ENCODE measurements around the gene TTLL11.

DNA sequence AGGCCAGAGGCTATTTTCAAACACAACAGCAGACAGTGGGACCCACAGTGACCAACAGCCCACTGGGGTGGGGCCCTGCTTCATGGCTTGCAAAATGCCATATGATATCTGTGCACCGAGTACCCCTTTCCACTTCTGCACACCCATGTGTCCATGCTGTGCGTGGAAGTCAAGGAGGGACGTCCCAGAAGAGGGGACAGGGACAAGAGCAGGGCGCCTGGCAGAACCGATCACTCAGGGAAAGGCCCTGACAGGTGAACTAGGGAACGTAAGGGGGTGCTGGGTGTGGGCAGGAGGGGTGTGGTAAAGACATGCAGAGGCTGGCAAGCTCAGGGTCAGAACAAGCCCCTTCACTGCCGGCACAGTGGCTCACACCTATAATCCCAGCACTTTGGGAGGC, 7.6 kb upstream of the TTLL11 start:
- TF ChIP-seq, protein P1, sequence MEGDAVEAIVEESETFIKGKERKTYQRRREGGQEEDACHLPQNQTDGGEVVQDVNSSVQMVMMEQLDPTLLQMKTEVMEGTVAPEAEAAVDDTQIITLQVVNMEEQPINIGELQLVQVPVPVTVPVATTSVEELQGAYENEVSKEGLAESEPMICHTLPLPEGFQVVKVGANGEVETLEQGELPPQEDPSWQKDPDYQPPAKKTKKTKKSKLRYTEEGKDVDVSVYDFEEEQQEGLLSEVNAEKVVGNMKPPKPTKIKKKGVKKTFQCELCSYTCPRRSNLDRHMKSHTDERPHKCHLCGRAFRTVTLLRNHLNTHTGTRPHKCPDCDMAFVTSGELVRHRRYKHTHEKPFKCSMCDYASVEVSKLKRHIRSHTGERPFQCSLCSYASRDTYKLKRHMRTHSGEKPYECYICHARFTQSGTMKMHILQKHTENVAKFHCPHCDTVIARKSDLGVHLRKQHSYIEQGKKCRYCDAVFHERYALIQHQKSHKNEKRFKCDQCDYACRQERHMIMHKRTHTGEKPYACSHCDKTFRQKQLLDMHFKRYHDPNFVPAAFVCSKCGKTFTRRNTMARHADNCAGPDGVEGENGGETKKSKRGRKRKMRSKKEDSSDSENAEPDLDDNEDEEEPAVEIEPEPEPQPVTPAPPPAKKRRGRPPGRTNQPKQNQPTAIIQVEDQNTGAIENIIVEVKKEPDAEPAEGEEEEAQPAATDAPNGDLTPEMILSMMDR (IDR thresholded peaks at IDR 0.05): no peak
- TF ChIP-seq POLR2A (IDR thresholded peaks at IDR 0.05): no peak

Measured in Peyer's patch (tissue), 4 donors.